Measurements from ENCODE around the gene SERPINA12.

The SERPINA12 gene

DNA sequence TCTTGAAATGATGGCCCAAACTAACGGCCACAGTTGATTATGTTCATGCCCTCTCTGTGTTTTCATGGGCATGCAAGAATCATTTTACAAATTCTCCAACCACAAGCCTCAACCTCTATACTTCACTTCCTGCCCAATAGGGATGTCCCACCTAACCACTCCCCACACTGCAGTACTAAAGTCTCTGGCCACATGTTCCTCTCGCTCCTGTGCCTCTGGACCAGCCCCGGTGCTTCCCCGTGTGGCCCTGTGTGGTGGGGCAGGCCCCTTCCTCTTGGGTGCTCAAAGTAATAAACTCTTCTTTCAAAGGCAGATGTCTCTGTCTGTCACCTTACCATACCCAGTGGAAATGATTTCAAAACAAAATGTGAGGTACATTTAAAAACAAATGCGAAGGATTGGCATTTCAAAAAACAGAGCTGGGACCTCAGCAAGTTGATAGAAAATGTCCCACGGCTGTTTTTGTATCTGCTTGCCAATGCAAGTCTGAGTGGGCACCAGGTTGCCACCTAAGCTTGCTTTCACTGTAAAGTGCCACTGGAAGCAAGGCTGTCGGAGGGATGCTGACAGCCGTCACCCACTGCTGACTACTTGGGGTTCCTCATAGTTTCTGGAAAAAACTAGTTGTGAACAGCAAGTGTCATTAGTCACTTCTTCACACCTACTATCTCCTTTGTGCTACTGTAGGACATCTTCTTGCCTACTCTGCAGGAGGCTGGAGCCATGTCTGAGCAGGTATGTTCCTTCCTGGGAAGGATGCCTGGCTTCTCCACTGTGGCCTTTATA is 48.4 kb downstream of the SERPINA12 start:
- H3K36me3 ChIP-seq, result no peaks in the 10 kb centered on the region
- TF ChIP-seq, protein P1, sequence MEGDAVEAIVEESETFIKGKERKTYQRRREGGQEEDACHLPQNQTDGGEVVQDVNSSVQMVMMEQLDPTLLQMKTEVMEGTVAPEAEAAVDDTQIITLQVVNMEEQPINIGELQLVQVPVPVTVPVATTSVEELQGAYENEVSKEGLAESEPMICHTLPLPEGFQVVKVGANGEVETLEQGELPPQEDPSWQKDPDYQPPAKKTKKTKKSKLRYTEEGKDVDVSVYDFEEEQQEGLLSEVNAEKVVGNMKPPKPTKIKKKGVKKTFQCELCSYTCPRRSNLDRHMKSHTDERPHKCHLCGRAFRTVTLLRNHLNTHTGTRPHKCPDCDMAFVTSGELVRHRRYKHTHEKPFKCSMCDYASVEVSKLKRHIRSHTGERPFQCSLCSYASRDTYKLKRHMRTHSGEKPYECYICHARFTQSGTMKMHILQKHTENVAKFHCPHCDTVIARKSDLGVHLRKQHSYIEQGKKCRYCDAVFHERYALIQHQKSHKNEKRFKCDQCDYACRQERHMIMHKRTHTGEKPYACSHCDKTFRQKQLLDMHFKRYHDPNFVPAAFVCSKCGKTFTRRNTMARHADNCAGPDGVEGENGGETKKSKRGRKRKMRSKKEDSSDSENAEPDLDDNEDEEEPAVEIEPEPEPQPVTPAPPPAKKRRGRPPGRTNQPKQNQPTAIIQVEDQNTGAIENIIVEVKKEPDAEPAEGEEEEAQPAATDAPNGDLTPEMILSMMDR (IDR thresholded peaks at IDR 0.05; ENCODE audit: low read depth, low read length), result no peak
- H3K9me3 ChIP-seq, result no peaks in the 10 kb centered on the region
- H3K27me3 ChIP-seq, result peaks cover 2% of the 10 kb centered on the region
- DNase-seq, result no peak
- no peaks in the 10 kb centered on the region for H3K4me1 ChIP-seq
- no peak overlapping the region for H3K4me3 ChIP-seq (ENCODE audit: low read depth, low read length)

DNA sequence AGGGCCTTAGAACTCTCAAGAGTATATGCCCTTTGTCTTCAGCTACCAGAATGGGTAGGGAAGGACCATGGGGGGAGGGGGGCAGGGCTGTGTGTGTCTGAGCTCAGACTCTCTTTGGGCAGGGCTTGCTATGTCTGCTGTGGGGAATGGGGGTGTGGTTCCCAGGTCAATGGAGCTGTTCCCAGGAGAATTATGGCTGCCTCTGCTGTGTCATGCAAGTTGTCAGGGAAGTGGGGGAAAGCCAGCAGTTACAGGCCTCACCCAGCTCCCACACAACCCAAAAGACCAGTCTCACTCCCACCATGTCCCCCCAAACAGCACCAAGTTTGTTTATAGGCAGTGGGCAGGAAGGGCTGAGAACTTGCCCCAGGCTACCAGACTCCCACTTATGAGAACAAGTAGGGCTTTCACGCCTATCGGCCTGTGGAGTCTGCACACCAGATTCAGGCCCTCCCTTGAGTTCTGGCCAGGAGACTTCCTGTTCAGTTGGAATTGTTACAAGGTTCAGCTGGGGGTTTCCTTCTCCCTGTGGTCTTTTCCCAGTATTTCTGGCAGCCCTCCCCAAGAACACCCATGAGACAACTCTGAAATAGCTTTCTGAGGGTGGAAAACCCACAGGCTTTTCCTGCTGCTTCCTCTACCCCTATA is 50.6 kb downstream of the SERPINA12 start:
- Histone ChIP-seq H3K27me3 (peaks cover 3% of the 10 kb centered on the region), H3K4me3 (ENCODE audit: low read depth, low read length) (no peak overlapping the region), H3K4me1 (no peaks in the 10 kb centered on the region), H3K36me3 (no peaks in the 10 kb centered on the region), H3K9me3 (no peaks in the 10 kb centered on the region)
- no peak for DNase-seq
- TF ChIP-seq, protein P1 (IDR thresholded peaks at IDR 0.05; ENCODE audit: low read depth, low read length), result no peak

DNA sequence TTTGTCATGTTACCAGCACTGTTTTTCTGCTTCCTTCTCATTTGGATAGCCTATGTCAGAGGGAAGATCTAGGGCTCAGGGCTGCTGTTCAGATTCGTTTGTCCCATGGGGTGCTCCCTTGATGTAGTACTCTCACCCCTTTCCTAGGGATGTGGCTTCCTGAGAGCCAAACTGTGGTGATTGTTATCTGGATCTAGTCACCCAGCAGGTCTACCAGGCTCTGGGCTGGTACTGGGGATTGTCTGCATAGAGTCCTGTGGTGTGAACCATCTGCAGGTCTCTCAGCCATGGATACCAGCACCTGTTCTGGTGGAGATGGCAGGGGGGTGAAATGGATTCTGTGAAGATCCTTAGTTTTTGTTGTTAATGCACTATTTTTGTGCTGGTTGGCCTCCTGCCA is 51.2 kb downstream of the SERPINA12 start:
- no peak overlapping the region for H3K4me3 ChIP-seq (ENCODE audit: low read depth, low read length)
- no peaks in the 10 kb centered on the region for H3K36me3 ChIP-seq
- no peaks in the 10 kb centered on the region for H3K9me3 ChIP-seq
- H3K4me1 ChIP-seq, result no peaks in the 10 kb centered on the region
- peaks cover 3% of the 10 kb centered on the region for H3K27me3 ChIP-seq
- TF ChIP-seq, protein P1 (IDR thresholded peaks at IDR 0.05; ENCODE audit: low read depth, low read length), result no peak
- no peak for DNase-seq

DNA sequence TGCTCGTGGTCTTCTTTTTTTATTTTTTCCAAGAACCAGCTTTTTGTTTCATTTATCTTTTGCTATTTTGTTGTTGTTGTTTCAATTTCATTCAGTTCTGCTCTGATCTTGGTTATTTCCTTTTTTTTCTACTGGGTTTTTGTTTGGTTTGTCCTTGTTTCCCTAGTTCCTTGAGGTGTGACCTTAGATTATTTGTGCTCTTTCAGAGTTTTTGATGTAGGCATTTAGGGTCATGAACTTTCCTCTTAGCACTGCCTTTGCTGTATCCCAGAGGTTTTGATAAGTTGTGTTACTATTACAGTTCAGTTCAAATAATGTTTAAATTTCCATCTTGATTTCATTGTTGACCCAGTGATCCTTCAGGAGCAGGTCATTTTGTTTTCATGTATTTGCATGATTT is 53.3 kb downstream of the SERPINA12 start:
- TF ChIP-seq, protein P1 (IDR thresholded peaks at IDR 0.05; ENCODE audit: low read depth, low read length), result no peak
- no peaks in the 10 kb centered on the region for H3K4me1 ChIP-seq
- no peaks in the 10 kb centered on the region for H3K36me3 ChIP-seq
- H3K9me3 ChIP-seq, result no peaks in the 10 kb centered on the region
- no peak overlapping the region for H3K4me3 ChIP-seq (ENCODE audit: low read depth, low read length)
- peaks cover 3% of the 10 kb centered on the region; the same call in 1 of the 2 replicates for H3K27me3 ChIP-seq
- no peak for DNase-seq

DNA sequence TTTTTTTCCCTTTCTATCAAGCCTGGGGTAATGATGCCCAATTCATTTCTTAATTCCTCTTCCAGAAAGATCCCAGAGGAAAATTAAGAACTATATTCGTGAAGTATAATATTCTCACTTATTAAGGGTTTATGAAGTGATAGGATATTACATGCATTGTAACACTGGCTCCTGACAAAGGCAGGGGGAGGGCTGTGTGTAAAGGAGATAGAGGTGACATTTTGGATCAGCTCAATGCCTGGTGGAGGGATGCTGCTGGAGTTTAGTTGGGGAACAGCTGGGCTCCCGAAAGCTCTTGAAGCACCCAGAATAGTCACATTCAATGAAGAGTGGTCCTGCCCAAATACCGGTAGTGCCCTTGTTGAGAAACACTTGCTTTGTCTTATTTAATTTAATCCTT is 57.4 kb downstream of the SERPINA12 start:
- DNase-seq, result no peak
- no peaks in the 10 kb centered on the region for H3K36me3 ChIP-seq
- no peaks in the 10 kb centered on the region for H3K9me3 ChIP-seq
- TF ChIP-seq, protein P1 (IDR thresholded peaks at IDR 0.05; ENCODE audit: low read depth, low read length), result no peak
- no peaks in the 10 kb centered on the region for H3K4me1 ChIP-seq
- H3K27me3 ChIP-seq, result peaks cover 3% of the 10 kb centered on the region
- no peak overlapping the region for H3K4me3 ChIP-seq (ENCODE audit: low read depth, low read length)

All from BE2C (cell line).